Mesenteric fat pad (tissue), 1 donor: ENCODE measurements around the gene MATR3. TPM values are rescaled to one million over a fixed set of nuclear protein-coding genes. Genes with fewer than 3 reads are reported as not detected.
"Not testable (repeated sequence)": the region's sequence is repeated elsewhere in the genome, so short reads cannot be mapped to it uniquely, and the experiment has no call there.

Experiments
- DNase-seq: peaks from one replicate; pipeline ENCODE4 v3.0.0-alpha.2; 2020; ENCODE audit warnings: low spot score
- total RNA-seq: library from RNA; stranded (reverse); fragmentation: NEBNext Ultra II Directional; extraction: Animal tissue kit (Norgen Biotek cat#: 25700); gene quantifications from one replicate; pipeline ENCODE4 v1.2.1, GENCODE V29; 2021
- donor health status: DM: yes; HTN: yes; CAD: no.

Gene MATR3
- total RNA-seq, 1 donor from 2014 or later = 115 TPM

- no peak for DNase-seq
Measured at GRCh38 chr5:139344177-139344576, 50.6 kb downstream of the MATR3 start.

DNA sequence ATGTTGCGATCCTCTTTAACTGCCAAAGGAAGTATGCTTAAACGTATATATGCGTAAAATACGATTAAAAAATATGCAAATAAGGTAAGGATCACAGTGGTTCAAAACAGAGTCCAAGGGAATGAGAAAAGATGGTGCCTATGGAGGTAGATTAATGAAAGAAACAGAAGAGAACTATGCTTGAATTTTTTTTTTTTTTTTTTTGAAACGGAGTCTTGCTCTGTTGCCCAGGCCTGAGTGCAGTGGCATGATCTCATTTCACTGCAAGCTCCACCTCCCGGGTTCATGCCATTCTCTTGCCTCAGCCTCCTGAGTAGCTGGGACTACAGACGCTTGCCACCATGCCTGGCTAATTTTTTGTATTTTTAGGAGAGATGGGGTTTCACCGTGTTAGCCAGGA, 51.9 kb downstream of the MATR3 start:
- not testable (repeated sequence) for DNase-seq

- not testable (repeated sequence) for DNase-seq
Measured at GRCh38 chr5:139347863-139348262, 54.3 kb downstream of the MATR3 start.

- DNase-seq = no peak
Measured at GRCh38 chr5:139354186-139354585, 60.6 kb downstream of the MATR3 start.

GRCh38 chr5:139355900-139356299, 62.4 kb downstream of the MATR3 start:
- DNase-seq = peak; percentile 39

DNA sequence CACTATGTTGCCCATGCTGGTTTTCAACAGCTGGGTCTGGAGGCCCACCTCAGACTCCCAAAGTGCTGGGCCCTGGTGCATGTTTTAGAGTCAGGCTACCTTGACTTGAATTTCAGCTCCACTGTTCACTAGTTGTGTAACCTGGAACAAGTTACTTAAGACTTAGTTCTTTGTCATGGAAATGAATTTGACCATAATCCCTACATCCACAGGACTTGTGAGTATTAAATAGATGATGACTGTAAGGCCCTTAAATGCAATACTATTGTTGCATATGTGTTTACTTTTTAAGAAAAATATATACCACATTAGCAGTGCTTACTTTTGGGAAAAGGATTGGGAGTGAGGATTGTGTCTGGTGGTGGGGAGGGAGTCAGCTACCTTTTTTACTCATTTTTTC, 64.5 kb downstream of the MATR3 start:
- DNase-seq = no peak

GRCh38 chr5:139360384-139360783, 66.8 kb downstream of the MATR3 start:
- DNase-seq = peak; percentile 20

DNA sequence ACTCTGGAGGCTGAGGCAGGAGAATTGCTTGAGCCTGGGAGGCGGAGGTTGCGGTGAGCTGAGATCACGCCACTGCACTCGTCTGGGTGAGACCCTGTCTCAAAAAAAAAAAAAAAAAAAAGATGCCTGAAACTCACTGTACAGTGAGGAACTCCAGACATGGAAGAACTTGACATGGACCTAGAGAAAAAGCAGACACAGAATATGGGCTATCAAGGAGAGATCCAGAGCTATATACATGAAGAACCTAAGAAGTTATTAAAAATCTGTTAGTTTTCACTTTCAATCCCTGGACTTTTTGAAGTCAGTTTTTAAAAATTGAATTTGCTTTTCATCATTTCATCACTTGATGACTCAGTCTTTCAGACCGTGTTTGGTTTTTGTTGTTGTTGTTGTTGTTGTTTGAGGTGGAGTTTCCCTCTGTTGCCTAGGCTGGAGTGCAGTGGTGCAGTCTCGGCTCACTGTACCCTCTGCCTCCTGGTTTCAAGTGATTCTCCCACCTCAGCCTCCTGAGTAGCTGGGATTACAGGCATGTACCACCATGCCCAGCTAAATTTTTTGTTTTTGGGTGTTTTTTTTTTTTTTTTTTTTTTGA, 68.4 kb downstream of the MATR3 start:
- DNase-seq = no peak

GRCh38 chr5:139363937-139364336, 70.4 kb downstream of the MATR3 start:
- no peak for DNase-seq

DNA sequence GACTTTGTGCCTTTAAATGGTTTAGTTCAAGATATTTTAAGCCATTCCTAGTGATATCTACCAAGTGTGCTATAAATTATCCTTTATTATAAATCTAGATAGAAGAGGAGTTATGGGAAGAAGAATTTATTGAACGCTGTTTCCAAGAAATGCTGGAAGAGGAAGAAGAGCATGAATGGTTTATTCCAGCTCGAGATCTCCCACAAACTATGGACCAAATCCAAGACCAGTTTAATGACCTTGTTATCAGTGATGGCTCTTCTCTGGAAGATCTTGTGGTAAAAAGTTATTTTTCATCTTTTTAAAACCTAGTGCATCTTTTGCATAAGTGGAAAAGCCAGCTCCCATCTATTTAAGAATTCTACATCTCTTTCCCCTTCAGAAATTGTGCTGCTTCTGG, 70.9 kb downstream of the MATR3 start:
- no peak for DNase-seq

DNA sequence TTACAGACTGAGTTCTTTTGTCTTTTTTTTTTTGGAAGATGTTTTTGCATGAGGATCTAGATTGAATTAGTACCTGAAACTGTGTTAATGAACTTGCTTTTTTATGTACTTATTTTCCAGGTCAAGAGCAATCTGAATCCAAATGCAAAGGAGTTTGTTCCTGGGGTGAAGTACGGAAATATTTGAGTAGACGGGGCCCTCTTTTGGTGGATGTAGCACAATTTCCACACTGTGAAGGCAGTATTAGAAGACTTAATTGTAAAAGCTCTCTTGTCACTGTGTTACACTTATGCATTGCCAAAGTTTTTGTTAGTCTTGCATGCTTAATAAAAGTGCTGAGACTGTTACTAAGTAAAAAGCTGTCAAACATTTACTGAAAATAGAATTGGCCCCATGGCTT, 75.1 kb downstream of the MATR3 start:
- no peak for DNase-seq

GRCh38 chr5:139369181-139369580, 75.6 kb downstream of the MATR3 start:
- DNase-seq = no peak

GRCh38 chr5:139371482-139372435, 78.2 kb downstream of the MATR3 start:
- DNase-seq = peak; percentile 57

DNA sequence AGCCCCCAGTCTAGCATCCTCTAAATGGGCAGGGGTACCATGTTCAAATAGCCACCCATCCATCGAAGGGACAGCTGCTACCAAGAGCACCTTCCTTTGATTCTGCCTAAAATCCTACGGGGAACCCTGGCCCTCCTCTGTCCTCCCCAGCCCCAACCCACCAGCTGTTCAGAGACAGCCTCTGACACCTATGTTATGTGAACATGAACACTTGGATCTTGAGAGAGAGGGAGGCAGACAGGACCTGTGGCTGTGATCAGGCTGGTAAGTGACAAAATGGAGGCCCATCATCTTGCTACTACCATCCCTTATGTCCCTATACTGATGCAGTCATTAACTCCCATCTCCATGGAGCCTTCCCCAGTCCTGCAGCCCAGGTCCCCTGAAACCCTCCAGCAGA, 81.4 kb downstream of the MATR3 start:
- peak; percentile 30 for DNase-seq

GRCh38 chr5:139376364-139376763, 82.8 kb downstream of the MATR3 start:
- DNase-seq = peak; percentile 20

GRCh38 chr5:139377226-139377625, 83.7 kb downstream of the MATR3 start:
- peak; percentile 60 for DNase-seq

GRCh38 chr5:139378101-139378825, 84.7 kb downstream of the MATR3 start:
- peak; percentile 85 for DNase-seq

DNA sequence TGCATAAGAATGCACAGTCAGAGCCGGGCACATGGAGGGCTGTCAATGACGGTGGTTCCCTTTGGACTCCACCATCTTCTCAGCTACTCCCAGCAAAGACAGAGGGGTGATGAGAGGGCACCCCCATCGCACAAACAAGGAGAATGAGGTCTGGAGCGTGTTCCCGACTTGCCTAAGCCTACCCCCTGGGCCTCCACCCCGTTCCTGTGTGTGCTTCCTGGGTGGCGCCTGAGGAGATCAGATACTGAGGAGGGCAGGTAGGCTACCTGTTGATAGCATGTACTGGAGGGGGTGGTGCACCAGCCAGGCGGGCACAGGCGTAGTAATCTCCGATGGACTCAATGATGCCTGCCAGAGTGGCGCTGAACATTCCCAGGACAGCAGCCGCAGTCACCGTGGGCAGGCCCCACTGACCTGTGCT, 85.4 kb downstream of the MATR3 start:
- DNase-seq = peak; percentile 72

GRCh38 chr5:139379626-139380449, 86.3 kb downstream of the MATR3 start:
- no peak for DNase-seq
